Measurements from ENCODE around the gene LDHB.

GRCh38 chr12:21618566-21618965 is 39.1 kb downstream of the LDHB start:
- TF ChIP-seq EP300 (IDR thresholded peaks at IDR 0.05) (no peak), CTCF (IDR thresholded peaks at IDR 0.05) (no peak)

Data from esophagus muscularis mucosa (tissue), 3 donors.